ENCODE measurements around the gene SPX. TPM values are rescaled to one million over a fixed set of nuclear protein-coding genes. Genes with fewer than 3 reads are reported as not detected.

Gene SPX
- total and polyA plus RNA-seq, 2 of the 8 experiments (the other 6 are each of a cell fraction or from before 2014, with no cell fraction given): 1.2 to 1.3 TPM

DNA sequence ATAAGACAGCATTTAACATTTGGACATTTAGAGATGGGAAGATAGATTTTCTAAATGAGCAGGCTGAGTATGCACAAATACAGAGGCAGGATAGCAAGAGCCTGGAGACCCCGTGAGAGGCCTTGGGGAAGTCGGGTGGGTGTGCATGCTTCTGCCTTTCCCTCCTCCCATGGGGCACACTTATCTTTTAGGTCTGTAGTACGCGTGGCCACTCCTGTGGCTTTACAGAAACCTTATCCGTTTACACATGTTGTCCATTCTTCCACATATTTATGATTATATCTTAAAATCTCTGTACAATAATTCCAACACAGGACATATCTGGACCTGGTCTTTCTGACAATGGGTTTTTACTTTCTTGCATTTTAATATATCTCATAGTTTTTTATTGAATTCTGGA is 45.0 kb downstream of the SPX start:
- Histone ChIP-seq H3K4ac (replicated peaks; ENCODE audit: insufficient read length, low read depth, low read length) (no peak overlapping the region), H3K18ac (ENCODE audit: extremely low read depth, low read length) (no peak overlapping the region), H2BK120ac (replicated peaks; ENCODE audit: low read depth, low read length) (no peak overlapping the region), H3K36me3 (ENCODE audit: control insufficient read depth in 2 of 4, insufficient read depth in 4 of 4, low read length in 3 of 4) (no peaks in the 10 kb centered on the region), H3K79me1 (ENCODE audit: low read depth, low read length) (no peaks in the 10 kb centered on the region), H2BK15ac (ENCODE audit: low read length) (no peak overlapping the region), H2AFZ (ENCODE audit: low read length) (no peak overlapping the region), H2BK5ac (ENCODE audit: low read depth, low read length) (no peak overlapping the region), H3K23ac (ENCODE audit: insufficient read length) (no peak overlapping the region), H3K4me1 (replicated peaks in 1 of 4; ENCODE audit: control insufficient read depth in 3 of 4, insufficient read depth in 4 of 4, low read length in 3 of 4) (no peaks in the 10 kb centered on the region), H2BK12ac (ENCODE audit: low read depth, low read length) (no peak overlapping the region), H3K56ac (replicated peaks; ENCODE audit: insufficient read length, low read depth, low read length) (no peak overlapping the region), H3K4me2 (ENCODE audit: insufficient read depth in 1 of 2, low read depth in 2 of 2, low read length in 2 of 2) (no peak overlapping the region), H3K9ac (replicated peaks in 1 of 4; ENCODE audit: extremely low read depth in 1 of 4, low read depth in 3 of 4, low read length in 3 of 4) (no peak overlapping the region), H4K8ac (ENCODE audit: extremely low read depth, insufficient read depth, low read length) (no peak overlapping the region), H2AK5ac (ENCODE audit: low read depth, low read length) (no peak overlapping the region), H4K91ac (replicated peaks; ENCODE audit: insufficient read length, low read length) (no peak overlapping the region), H2BK20ac (ENCODE audit: low read length) (no peak overlapping the region), H4K5ac (ENCODE audit: insufficient read length, low read depth, low read length) (no peak overlapping the region), H3K9me3 (ENCODE audit: insufficient read depth in 2 of 2, low read depth in 1 of 2, low read length in 1 of 2) (no peaks in the 10 kb centered on the region), H3K79me2 (ENCODE audit: control insufficient read depth in 1 of 2, insufficient read depth in 2 of 2, low read length in 2 of 2) (no peaks in the 10 kb centered on the region), H4K20me1 (replicated peaks in 1 of 2; ENCODE audit: control insufficient read depth in 1 of 2, insufficient read depth in 2 of 2, low read length in 2 of 2) (no peaks in the 10 kb centered on the region), H3K14ac (ENCODE audit: insufficient read length) (no peak overlapping the region), H3K27ac (ENCODE audit: low read depth, low read length) (no peak overlapping the region), H3K4me3 (ENCODE audit: extremely low read depth in 1 of 4, insufficient read depth in 2 of 4, low read depth in 3 of 4, low read length in 4 of 4) (no peak overlapping the region), H3K27me3 (replicated peaks in 1 of 4; ENCODE audit: control insufficient read depth in 3 of 4, extremely low read depth in 1 of 4, insufficient read depth in 3 of 4, low read length in 3 of 4) (no peaks in the 10 kb centered on the region), H3K23me2 (ENCODE audit: low read depth, low read length) (no peaks in the 10 kb centered on the region)
- POLR2A ChIA-PET (ENCODE audit: partially characterized antibody): no interaction called here
- CTCF ChIA-PET (ENCODE audit: partially characterized antibody): interaction anchor here (1.0 kb wide), 1 partner anchor 446 kb away, joined by 3 read pairs; no protein-coding TSS in a partner anchor
- TF ChIP-seq RNF2 (IDR thresholded peaks at IDR 0.05; ENCODE audit: borderline replicate concordance, low read depth, low read length, missing control alignments, poor library complexity, severe bottlenecking): no peak
- TF ChIP-seq, protein P1, sequence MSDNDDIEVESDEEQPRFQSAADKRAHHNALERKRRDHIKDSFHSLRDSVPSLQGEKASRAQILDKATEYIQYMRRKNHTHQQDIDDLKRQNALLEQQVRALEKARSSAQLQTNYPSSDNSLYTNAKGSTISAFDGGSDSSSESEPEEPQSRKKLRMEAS (IDR thresholded peaks at IDR 0.05): no peak
- FAIRE-seq (no peak), DNase-seq (ENCODE audit: low read depth in 1 of 2, low spot score in 2 of 2) (no peak)
- WGBS, 2 experiments (ENCODE audit: extremely low coverage in 1 of 2, insufficient coverage in 1 of 2, insufficient read length in 1 of 2, insufficient replicate concordance in 2 of 2, low coverage in 1 of 2, low lambda C conversion rate in 2 of 2, missing lambda C conversion rate in 1 of 2): 93% methylated on average over 5 of the region's 5 CpGs; no CpG with 5 or more reads in 1 of the 2 experiments

Data from H1 (cell line).